Endometrium (tissue), 2 donors: ENCODE measurements around the gene TRIM23.

Experiments
- FAIRE-seq: peaks from 2 replicates; lab custom pipeline; 2012; peaks lifted over from hg19 to GRCh38; lab: Jason Lieb, UNC
- donor health status: control.
- donor health status: control.

The TRIM23 gene

GRCh38 chr5:65563777-65564176 is 60.4 kb downstream of the TRIM23 start:
- no peak for FAIRE-seq

DNA sequence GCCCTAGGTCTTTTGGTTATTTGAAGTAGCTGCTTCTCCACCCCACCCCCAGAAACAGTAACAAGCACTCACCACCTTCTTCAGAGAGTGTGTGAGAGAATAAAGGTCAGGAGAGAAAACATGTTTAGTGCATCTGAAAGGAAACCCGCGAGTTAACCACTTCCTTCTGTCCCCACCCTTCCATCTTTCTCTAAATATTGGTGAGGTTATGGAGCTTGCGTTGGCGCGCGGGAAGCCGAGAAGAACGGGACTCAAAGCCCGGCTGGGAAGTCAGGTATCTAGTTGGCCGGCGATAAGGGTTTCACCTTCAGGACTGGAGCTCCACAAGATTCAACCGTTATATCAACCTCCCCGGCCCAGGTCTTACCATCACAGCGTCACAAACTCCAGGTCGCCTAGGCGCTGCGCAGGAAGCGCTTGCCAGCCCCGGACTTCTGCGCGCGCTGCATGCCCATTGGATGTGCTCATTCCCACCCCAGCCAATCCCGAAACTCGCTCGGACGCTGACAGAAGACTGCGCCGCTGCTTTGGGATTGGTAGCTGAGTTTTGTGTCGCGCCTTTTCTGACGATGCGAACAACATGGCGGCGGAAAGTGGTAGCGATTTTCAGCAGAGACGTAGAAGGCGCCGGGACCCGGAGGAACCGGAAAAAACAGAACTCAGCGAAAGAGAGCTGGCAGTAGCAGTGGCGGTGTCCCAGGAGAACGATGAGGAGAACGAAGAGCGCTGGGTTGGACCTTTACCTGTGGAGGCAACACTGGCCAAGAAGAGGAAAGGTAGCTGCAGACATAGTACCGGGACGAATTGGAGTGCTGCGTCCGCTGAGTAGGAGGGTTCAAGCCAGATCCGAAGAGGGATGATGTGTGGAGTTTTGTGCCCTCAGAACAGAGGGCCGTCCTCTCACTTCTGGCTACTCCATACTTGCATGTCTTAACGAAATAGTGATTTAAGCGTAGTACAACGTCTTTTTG is 61.1 kb downstream of the TRIM23 start, which contains the start of the genes CENPK and PPWD1:
TSS of gene CENPK (minus strand) at position 438 of the 971 bp plus-strand sequence. CDS start 8,261 bp downstream, outside the sequence.
TSS of gene PPWD1 (plus strand) at position 566 of the 971 bp plus-strand sequence. CDS start at position 581, 15 bp downstream.
- peak; percentile 92 for FAIRE-seq

DNA sequence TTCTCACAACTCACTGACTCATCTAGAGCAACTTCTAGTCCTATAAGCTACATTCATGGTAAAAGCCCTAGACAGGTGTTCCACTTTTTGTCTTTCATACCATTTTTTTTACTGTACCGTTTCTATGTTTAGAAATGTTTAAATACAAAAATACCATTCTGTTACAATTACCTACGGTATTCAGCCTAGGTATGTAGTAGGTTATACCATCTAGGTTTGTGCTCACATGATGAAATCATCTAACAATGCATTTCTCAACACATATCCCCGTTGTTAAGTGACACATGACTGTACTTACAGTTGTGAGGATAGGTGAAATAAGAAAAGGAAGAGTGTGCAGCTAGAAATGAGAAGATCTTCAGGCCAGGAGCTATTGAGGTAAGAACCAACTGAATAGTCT is 67.4 kb downstream of the TRIM23 start:
- FAIRE-seq: no peak

DNA sequence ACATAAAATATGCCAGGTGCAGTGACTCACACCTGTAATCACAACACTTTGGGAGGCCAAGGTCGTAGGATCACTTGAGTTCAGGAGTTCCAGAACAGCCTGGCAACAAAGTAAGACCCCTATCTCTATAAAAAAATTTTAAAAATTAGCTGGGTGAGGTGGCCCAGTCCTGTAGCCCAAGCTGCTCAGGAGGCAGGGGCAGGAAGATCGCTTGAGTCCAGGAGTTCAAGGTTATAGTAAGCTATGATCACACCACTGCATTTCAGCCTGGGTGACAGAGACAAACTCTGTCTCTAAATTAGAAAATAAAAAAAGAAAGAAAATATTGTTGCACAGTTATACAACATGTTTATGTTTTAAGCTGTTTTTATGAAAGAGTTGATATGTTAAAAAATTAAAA is 68.0 kb downstream of the TRIM23 start:
- FAIRE-seq: no peak

GRCh38 chr5:65555287-65555686 is 68.8 kb downstream of the TRIM23 start:
- no peak for FAIRE-seq

- FAIRE-seq: no peak
Observed at GRCh38 chr5:65553941-65554340, 70.2 kb downstream of the TRIM23 start.

DNA sequence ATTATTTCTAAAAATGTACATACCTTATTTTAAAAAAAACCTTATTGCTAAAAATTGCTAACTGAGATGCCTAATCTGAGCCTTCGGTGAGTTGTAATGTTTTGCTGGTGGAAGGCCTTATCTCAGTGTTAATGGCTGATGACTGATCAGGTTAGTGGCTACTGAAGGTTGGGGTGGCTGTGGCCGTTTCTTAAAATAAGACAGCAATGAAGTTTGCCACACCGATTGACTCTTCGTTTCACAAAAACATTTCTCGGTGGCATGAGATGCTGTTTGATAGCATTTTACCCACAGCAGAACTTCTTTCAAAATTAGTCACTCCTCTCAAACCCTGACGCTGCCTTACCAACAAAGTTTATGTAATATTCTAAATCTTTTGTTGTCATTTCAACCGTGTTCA is 75.9 kb downstream of the TRIM23 start:
- no peak for FAIRE-seq

- no peak for FAIRE-seq
Observed at GRCh38 chr5:65546141-65546540, 78.0 kb downstream of the TRIM23 start.

DNA sequence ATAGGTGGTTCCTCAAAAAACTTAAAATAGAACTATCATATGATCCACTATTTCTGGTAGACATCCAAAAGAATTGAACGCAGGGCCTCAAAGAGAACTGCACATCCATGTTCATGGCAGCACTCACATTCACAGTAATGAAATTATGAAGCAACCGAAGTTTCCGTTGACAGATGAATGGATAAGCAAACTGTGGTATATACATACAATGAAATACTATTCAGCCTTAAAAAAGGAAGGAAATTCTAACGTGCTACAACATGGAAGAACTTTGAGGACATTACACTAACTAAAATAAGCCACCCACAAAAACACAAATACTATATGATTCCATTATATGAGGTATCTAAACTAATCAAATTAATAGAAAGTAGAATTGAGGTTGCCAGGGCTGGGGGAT is 79.7 kb downstream of the TRIM23 start:
- no peak for FAIRE-seq

DNA sequence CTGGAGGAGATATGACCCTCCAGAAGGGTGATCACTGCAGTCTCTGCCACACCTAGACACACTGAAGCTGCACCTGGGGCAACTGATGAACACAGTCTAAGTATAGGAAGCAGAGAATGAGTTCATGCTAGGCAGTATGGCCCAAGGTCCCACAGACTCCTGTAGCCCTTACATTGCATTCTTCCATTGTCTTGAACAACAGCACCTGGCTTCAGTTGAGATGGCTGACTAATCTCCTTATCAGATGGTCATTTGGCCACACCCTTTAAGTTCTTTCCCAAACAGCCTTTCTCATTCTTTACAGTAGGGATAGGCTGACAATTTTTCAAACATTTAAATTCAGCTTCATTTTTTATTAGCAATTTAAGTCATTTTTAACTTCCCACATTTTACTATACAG is 84.3 kb downstream of the TRIM23 start:
- FAIRE-seq: no peak
